PFSK-1 (cell line): ENCODE results near the gene TOGARAM2.

Source experiments
- FOXP2 ChIP-seq: optimal IDR thresholded peaks from 2 replicates; pipeline ENCODE3; 2011; ENCODE audit warnings: borderline replicate concordance, control low read depth, inconsistent platforms; ENCODE audit not compliant: insufficient read depth; ENCODE audit errors: extremely low read length, extremely low read depth
- POLR2AphosphoS5 ChIP-seq: IDR thresholded peaks from 2 replicates; pipeline ENCODE4 v1.6.1; 2012; ENCODE audit warnings: low read depth, mild to moderate bottlenecking, control low read depth, low read length, moderate library complexity
- TAF1 ChIP-seq: IDR thresholded peaks from 2 replicates; pipeline ENCODE4 v1.6.1; 2012; ENCODE audit warnings: low read length, control low read depth, borderline replicate concordance; ENCODE audit not compliant: insufficient read depth
- TF ChIP-seq, protein P1 (sequence below), 2 experiments: IDR thresholded peaks; 2 replicates each; pipeline versions ENCODE4 v1.6.1 to v1.8.0; 2011 to 2012; ENCODE audit warnings: low read depth in 2 of 2, low read length in 2 of 2, control low read depth in 1 of 2, inconsistent platforms in 1 of 2, mild to moderate bottlenecking in 1 of 2, moderate library complexity in 1 of 2; ENCODE audit not compliant: insufficient read depth in 1 of 2

DNA sequence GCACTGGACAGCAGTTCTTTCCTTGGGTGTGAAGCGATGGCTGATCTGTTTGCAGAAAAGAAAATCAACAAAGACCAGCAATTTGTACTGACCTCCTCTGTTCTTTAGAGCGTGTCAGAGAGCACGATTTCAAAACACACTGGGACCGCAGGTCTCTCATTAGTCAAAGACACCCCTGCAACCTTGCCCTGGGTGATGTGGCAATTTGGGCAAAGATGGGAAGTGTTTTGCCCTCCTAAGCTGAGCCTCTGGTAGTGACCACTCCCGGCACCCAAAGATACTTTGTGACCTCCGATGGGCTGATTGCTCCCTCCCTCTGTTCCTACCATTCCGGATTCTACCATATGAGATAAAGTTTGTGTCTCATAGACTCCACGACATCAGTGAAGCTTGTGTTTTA is 115.9 kb downstream of the TOGARAM2 start:
- TF ChIP-seq POLR2AphosphoS5 (no peak), FOXP2 (no peak), TAF1 (no peak)
- TF ChIP-seq, protein P1, sequence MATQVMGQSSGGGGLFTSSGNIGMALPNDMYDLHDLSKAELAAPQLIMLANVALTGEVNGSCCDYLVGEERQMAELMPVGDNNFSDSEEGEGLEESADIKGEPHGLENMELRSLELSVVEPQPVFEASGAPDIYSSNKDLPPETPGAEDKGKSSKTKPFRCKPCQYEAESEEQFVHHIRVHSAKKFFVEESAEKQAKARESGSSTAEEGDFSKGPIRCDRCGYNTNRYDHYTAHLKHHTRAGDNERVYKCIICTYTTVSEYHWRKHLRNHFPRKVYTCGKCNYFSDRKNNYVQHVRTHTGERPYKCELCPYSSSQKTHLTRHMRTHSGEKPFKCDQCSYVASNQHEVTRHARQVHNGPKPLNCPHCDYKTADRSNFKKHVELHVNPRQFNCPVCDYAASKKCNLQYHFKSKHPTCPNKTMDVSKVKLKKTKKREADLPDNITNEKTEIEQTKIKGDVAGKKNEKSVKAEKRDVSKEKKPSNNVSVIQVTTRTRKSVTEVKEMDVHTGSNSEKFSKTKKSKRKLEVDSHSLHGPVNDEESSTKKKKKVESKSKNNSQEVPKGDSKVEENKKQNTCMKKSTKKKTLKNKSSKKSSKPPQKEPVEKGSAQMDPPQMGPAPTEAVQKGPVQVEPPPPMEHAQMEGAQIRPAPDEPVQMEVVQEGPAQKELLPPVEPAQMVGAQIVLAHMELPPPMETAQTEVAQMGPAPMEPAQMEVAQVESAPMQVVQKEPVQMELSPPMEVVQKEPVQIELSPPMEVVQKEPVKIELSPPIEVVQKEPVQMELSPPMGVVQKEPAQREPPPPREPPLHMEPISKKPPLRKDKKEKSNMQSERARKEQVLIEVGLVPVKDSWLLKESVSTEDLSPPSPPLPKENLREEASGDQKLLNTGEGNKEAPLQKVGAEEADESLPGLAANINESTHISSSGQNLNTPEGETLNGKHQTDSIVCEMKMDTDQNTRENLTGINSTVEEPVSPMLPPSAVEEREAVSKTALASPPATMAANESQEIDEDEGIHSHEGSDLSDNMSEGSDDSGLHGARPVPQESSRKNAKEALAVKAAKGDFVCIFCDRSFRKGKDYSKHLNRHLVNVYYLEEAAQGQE (IDR thresholded peaks at IDR 0.05; ENCODE audit: insufficient read depth in 1 of 2, low read depth in 2 of 2, low read length in 2 of 2), result no peak
